Panc1 (cell line): ENCODE data around the gene ST8SIA1.

Source experiments
- POLR2AphosphoS5 ChIP-seq: IDR thresholded peaks from 2 replicates; pipeline ENCODE4 v1.6.1; 2012; ENCODE audit warnings: mild to moderate bottlenecking, low read depth, low read length, moderate library complexity
- SIN3A ChIP-seq: IDR thresholded peaks from 2 replicates; pipeline ENCODE4 v1.6.1; 2012; ENCODE audit warnings: low read depth, mild to moderate bottlenecking, low read length, moderate library complexity, borderline replicate concordance; ENCODE audit not compliant: insufficient read depth
- TCF7L2 ChIP-seq: IDR thresholded peaks from 2 replicates; pipeline ENCODE4 v1.6.1; 2011; ENCODE audit warnings: mild to moderate bottlenecking, low read depth, low read length, inconsistent platforms
- TF ChIP-seq, protein P1 (sequence below): fragments of 450-650 bp; IDR thresholded peaks from 2 replicates; pipeline ENCODE4 v1.5.1; 2017; ENCODE audit warnings: mild to moderate bottlenecking
- TF ChIP-seq, protein P2 (sequence below), 2 experiments: IDR thresholded peaks; 2 replicates each; pipeline ENCODE4 v1.6.1; 2011 to 2012; ENCODE audit warnings: low read depth in 2 of 2, control low read depth in 1 of 2, low read length in 1 of 2, mild to moderate bottlenecking in 1 of 2, moderate library complexity in 1 of 2; ENCODE audit not compliant: insufficient read depth in 1 of 2

DNA sequence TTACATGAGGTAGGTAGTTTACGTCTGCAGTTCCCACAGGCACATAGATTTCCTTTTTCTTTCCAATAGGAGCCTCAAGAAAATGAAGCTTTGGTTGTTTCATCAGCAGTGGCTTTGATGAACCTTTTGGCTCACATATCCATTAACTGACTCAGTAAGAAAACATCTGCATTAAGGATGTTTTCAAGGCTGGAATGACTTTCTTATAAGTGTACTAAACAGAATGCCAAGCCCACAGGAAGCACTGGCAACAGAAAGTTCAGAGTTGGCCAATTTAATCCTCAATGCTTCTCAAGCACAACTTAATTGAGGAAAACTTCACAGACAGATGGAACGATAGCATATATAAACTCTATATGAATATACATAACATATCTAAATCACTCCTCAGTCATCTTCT is 63.5 kb downstream of the ST8SIA1 start:
- no peak for TF ChIP-seq POLR2AphosphoS5
- TF ChIP-seq, protein P1, sequence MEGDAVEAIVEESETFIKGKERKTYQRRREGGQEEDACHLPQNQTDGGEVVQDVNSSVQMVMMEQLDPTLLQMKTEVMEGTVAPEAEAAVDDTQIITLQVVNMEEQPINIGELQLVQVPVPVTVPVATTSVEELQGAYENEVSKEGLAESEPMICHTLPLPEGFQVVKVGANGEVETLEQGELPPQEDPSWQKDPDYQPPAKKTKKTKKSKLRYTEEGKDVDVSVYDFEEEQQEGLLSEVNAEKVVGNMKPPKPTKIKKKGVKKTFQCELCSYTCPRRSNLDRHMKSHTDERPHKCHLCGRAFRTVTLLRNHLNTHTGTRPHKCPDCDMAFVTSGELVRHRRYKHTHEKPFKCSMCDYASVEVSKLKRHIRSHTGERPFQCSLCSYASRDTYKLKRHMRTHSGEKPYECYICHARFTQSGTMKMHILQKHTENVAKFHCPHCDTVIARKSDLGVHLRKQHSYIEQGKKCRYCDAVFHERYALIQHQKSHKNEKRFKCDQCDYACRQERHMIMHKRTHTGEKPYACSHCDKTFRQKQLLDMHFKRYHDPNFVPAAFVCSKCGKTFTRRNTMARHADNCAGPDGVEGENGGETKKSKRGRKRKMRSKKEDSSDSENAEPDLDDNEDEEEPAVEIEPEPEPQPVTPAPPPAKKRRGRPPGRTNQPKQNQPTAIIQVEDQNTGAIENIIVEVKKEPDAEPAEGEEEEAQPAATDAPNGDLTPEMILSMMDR, result no peak
- TF ChIP-seq, protein P2, sequence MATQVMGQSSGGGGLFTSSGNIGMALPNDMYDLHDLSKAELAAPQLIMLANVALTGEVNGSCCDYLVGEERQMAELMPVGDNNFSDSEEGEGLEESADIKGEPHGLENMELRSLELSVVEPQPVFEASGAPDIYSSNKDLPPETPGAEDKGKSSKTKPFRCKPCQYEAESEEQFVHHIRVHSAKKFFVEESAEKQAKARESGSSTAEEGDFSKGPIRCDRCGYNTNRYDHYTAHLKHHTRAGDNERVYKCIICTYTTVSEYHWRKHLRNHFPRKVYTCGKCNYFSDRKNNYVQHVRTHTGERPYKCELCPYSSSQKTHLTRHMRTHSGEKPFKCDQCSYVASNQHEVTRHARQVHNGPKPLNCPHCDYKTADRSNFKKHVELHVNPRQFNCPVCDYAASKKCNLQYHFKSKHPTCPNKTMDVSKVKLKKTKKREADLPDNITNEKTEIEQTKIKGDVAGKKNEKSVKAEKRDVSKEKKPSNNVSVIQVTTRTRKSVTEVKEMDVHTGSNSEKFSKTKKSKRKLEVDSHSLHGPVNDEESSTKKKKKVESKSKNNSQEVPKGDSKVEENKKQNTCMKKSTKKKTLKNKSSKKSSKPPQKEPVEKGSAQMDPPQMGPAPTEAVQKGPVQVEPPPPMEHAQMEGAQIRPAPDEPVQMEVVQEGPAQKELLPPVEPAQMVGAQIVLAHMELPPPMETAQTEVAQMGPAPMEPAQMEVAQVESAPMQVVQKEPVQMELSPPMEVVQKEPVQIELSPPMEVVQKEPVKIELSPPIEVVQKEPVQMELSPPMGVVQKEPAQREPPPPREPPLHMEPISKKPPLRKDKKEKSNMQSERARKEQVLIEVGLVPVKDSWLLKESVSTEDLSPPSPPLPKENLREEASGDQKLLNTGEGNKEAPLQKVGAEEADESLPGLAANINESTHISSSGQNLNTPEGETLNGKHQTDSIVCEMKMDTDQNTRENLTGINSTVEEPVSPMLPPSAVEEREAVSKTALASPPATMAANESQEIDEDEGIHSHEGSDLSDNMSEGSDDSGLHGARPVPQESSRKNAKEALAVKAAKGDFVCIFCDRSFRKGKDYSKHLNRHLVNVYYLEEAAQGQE (IDR thresholded peaks at IDR 0.05; ENCODE audit: insufficient read depth in 1 of 2, low read depth in 2 of 2, low read length in 1 of 2), result no peak
- TF ChIP-seq TCF7L2, result no peak
- TF ChIP-seq SIN3A, result no peak
